Memory B cell (primary cell): Measurements from ENCODE around the gene KRT35.

Experiments used
- ATAC-seq: fragments of 150-1000 bp; cut with Tn5 transposase; 2 replicates; pipeline ENCODE4 v1.10.0; 2021; ENCODE audit warnings: low read depth, mild to moderate bottlenecking, moderate library complexity
- DNase-seq, 2 donors: peaks; one replicate each; pipeline ENCODE4 v3.0.0; 2022; ENCODE audit warnings: low spot score in 2 of 2
- H3K27ac Mint-ChIP-seq: one replicate; pipeline ENCODE4 v1.8.0; 2022; ENCODE audit warnings: mild to moderate bottlenecking, moderate library complexity, mixed read lengths
- H3K27me3 Mint-ChIP-seq: one replicate; pipeline ENCODE4 v1.8.0; 2022; ENCODE audit warnings: mixed read lengths
- H3K36me3 Mint-ChIP-seq: one replicate; pipeline ENCODE4 v1.8.0; 2022; ENCODE audit warnings: mild to moderate bottlenecking, mixed read lengths
- H3K4me1 Mint-ChIP-seq: one replicate; pipeline ENCODE4 v1.8.0; 2022; ENCODE audit warnings: mixed read lengths
- H3K4me3 Mint-ChIP-seq: one replicate; pipeline ENCODE4 v1.8.0; 2022; ENCODE audit warnings: mild to moderate bottlenecking, moderate library complexity, mixed read lengths
- H3K9me3 Mint-ChIP-seq: one replicate; pipeline ENCODE4 v1.8.0; 2022; ENCODE audit warnings: mixed read lengths

KRT35 gene

GRCh38 chr17:41486316-41486715, 5.4 kb upstream of the KRT35 start:
- no peak overlapping the region for H3K4me3 Mint-ChIP-seq
- H3K9me3 Mint-ChIP-seq, result no peaks in the 10 kb centered on the region
- no peak for DNase-seq
- no peak overlapping the region for H3K27ac Mint-ChIP-seq
- peaks cover 7% of the 10 kb centered on the region for H3K4me1 Mint-ChIP-seq
- ATAC-seq, result no peak
- peaks cover 10% of the 10 kb centered on the region for H3K27me3 Mint-ChIP-seq
- no peaks in the 10 kb centered on the region for H3K36me3 Mint-ChIP-seq

DNA sequence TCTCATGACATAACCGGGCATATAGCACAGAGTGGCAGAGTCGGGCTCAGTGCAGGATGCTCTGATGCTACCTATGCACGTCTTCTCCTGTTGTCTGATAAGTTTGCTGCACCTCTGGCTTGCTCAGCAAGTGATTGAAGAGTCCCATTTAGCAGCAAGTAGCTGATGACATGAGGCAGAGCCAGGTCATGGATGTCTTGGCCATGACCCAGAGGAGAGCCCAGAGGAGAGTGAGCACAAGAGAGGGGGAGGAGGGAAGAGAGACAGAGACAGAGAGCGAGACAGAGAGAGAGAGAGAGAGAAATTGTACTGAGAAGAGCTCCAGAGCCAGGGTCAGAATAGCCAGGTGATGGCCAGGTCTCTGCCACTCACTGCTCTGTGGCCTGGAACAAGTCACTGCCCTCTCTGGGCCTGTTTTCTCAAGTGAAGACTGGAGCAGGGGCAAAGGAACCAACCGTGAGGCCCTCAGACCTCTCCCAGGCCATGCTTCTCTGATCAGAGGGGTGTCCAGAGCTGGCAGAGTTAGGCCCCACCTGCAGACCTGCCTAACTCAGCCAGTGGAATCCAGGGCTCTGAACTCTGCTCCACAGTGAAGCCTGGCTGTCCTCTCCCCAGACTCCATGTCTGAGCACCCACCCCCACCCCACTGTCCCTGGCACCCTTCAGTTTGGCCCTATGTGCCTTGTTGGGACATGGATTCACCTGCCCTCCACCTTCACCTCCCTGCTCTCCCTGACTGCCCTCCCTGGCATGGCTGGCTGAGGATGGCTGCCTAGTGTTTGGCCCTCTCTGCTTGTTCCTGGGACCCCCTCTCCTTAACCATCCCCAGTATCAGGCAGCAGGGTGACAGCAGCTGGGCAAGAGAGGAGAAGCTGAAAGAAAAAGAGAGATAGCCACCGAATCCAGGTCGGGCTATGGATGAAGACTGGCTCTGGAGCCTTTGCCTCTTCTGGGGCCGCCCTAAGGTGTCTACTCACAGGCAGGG, 4.3 kb upstream of the KRT35 start:
- DNase-seq (no peak), ATAC-seq (no peak)
- H3K9me3 Mint-ChIP-seq, result no peaks in the 10 kb centered on the region
- H3K27ac Mint-ChIP-seq, result no peak overlapping the region
- H3K4me1 Mint-ChIP-seq, result peaks cover 3% of the 10 kb centered on the region
- H3K4me3 Mint-ChIP-seq, result no peak overlapping the region
- no peaks in the 10 kb centered on the region for H3K36me3 Mint-ChIP-seq
- H3K27me3 Mint-ChIP-seq, result peaks cover 10% of the 10 kb centered on the region

GRCh38 chr17:41483991-41484826, 3.3 kb upstream of the KRT35 start:
- Mint-ChIP-seq H3K9me3 (no peaks in the 10 kb centered on the region), H3K27me3 (peaks cover 9% of the 10 kb centered on the region), H3K4me1 (peaks cover under 1% of the 10 kb centered on the region), H3K36me3 (no peaks in the 10 kb centered on the region), H3K4me3 (no peak overlapping the region), H3K27ac (no peak overlapping the region)
- ATAC-seq (no peak), DNase-seq (no peak)

GRCh38 chr17:41483531-41483930, 2.6 kb upstream of the KRT35 start:
- H3K4me3 Mint-ChIP-seq, result no peak overlapping the region
- peaks cover 11% of the 10 kb centered on the region for H3K27me3 Mint-ChIP-seq
- no peaks in the 10 kb centered on the region for H3K9me3 Mint-ChIP-seq
- H3K36me3 Mint-ChIP-seq, result no peaks in the 10 kb centered on the region
- H3K4me1 Mint-ChIP-seq, result peaks cover 4% of the 10 kb centered on the region
- H3K27ac Mint-ChIP-seq, result no peak overlapping the region
- DNase-seq (no peak), ATAC-seq (no peak)

- H3K4me1 Mint-ChIP-seq, result peaks cover 4% of the 10 kb centered on the region
- H3K9me3 Mint-ChIP-seq, result no peaks in the 10 kb centered on the region
- DNase-seq (no peak), ATAC-seq (no peak)
- no peaks in the 10 kb centered on the region for H3K36me3 Mint-ChIP-seq
- no peak overlapping the region for H3K4me3 Mint-ChIP-seq
- H3K27ac Mint-ChIP-seq, result no peak overlapping the region
- peaks cover 5% of the 10 kb centered on the region for H3K27me3 Mint-ChIP-seq
These were observed 370 bp downstream of the KRT35 start for GRCh38 chr17:41480581-41480980.

- ATAC-seq (peak; percentile 64), DNase-seq (no peak)
- Mint-ChIP-seq H3K4me1 (peaks cover 4% of the 10 kb centered on the region), H3K9me3 (no peaks in the 10 kb centered on the region), H3K36me3 (no peaks in the 10 kb centered on the region), H3K27me3 (peaks cover 4% of the 10 kb centered on the region), H3K4me3 (no peak overlapping the region), H3K27ac (no peak overlapping the region)
These were observed 815 bp downstream of the KRT35 start for GRCh38 chr17:41480136-41480535.

DNA sequence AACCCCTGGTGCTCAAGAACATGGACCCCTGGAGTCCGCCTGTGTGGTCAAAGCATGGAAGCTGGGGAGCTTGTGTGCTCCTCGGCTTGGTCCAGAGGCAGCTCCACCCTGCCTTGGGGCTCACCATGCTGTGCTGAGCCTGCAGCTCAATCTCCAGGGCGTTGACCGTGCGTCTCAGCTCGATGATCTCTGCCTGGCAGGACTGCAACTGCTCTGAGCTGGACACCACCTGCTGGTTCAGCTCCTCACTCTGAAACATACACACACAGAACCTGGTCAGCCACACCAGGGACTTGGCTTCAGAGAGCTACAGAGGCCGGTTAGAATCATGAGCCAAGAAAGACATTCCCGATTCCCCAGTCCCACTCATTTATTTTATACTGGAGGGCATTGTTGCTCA, 2.7 kb downstream of the KRT35 start:
- no peak for ATAC-seq
- peaks cover 4% of the 10 kb centered on the region for H3K27me3 Mint-ChIP-seq
- peaks cover 2% of the 10 kb centered on the region for H3K9me3 Mint-ChIP-seq
- H3K4me3 Mint-ChIP-seq, result no peak overlapping the region
- H3K4me1 Mint-ChIP-seq, result peaks cover 4% of the 10 kb centered on the region
- no peak for DNase-seq
- H3K27ac Mint-ChIP-seq, result no peak overlapping the region
- H3K36me3 Mint-ChIP-seq, result no peaks in the 10 kb centered on the region

GRCh38 chr17:41476866-41477815, 3.8 kb downstream of the KRT35 start:
- Mint-ChIP-seq H3K4me3 (no peak overlapping the region), H3K27me3 (peaks cover 6% of the 10 kb centered on the region), H3K4me1 (peaks cover 4% of the 10 kb centered on the region), H3K9me3 (peaks cover 4% of the 10 kb centered on the region), H3K27ac (no peak overlapping the region), H3K36me3 (peaks cover 2% of the 10 kb centered on the region)
- no peak for DNase-seq
- no peak for ATAC-seq

DNA sequence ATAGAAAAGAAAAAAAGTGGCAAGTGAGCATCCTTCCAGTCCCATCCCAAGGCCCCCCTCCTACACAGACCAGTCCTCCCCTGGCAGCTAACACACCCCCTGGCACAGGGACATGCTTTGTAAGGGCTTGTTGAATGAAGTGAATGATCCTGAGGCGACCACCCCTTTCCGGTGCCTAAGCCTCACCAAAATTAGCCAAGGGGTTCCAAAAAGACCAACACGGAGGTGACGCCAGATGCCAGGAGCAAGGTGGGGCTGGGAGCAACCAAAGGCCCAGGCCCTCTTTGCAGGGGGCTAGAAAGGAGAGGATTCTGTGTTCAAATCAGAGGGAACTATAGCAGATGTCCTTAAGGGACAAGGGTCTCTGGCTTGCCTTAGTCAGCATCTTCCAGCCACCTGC, 5.5 kb downstream of the KRT35 start:
- no peak for ATAC-seq

GRCh38 chr17:41474863-41475262, 6.1 kb downstream of the KRT35 start:
- no peak overlapping the region for H3K27ac Mint-ChIP-seq
- peaks cover 4% of the 10 kb centered on the region for H3K4me1 Mint-ChIP-seq
- H3K4me3 Mint-ChIP-seq, result no peak overlapping the region
- ATAC-seq (no peak), DNase-seq (no peak)
- H3K9me3 Mint-ChIP-seq, result peaks cover 4% of the 10 kb centered on the region
- H3K36me3 Mint-ChIP-seq, result peaks cover 2% of the 10 kb centered on the region
- H3K27me3 Mint-ChIP-seq, result peaks cover 8% of the 10 kb centered on the region

More for the DNA sequence above, 5.5 kb downstream of the KRT35 start:
- Mint-ChIP-seq H3K27me3 (peaks cover 8% of the 10 kb centered on the region), H3K4me1 (peaks cover 4% of the 10 kb centered on the region), H3K9me3 (peaks cover 4% of the 10 kb centered on the region), H3K4me3 (no peak overlapping the region), H3K36me3 (peaks cover 2% of the 10 kb centered on the region), H3K27ac (no peak overlapping the region)
- DNase-seq, result no peak

DNA sequence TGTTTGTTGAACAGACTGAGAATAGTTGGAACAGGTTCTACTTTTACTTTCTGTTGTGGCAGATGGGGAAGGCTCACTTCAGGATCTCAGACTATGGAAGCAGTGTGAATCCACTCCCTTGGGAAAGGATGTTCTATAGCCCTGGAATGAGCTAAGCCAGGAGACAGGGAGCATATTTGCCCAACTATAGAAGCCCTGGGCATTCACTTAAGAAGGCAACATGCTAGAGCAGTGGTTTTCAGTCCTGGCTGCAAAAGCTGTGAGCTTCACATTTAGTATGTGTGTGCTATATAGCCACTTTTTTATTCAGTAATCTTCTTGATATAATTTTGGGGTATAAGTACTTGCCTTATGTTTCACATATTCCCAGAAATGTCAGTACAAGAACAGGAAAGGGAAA, 12.6 kb downstream of the KRT35 start:
- H3K27me3 Mint-ChIP-seq, result peaks cover 12% of the 10 kb centered on the region
- no peak overlapping the region for H3K27ac Mint-ChIP-seq
- peaks cover 2% of the 10 kb centered on the region for H3K9me3 Mint-ChIP-seq
- DNase-seq, result no peak
- peaks cover 2% of the 10 kb centered on the region for H3K36me3 Mint-ChIP-seq
- no peaks in the 10 kb centered on the region for H3K4me1 Mint-ChIP-seq
- H3K4me3 Mint-ChIP-seq, result no peak overlapping the region
- no peak for ATAC-seq

DNA sequence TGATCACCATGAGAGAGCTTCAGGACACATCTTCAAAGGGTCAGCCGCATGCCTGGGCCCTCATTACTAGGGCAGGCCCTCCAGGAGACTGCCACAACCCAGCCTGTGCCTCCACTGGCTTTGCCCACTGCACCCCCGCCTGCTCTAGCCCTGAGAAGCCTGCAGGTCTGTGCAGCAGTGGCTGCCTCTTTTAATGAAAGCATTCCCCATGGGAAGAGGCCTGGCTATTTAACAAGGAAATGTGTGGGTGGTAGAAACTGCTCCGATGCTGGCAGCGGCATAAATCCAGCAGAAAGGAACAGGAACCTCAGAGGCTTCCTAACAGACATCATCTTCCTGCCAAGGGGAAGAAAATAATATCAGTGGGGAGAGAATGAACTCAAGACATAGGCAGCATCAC, 13.4 kb downstream of the KRT35 start:
- Mint-ChIP-seq H3K27ac (no peak overlapping the region), H3K9me3 (no peaks in the 10 kb centered on the region), H3K4me1 (no peaks in the 10 kb centered on the region), H3K36me3 (no peaks in the 10 kb centered on the region), H3K4me3 (no peak overlapping the region), H3K27me3 (peaks cover 10% of the 10 kb centered on the region)
- ATAC-seq (no peak), DNase-seq (no peak)

DNA sequence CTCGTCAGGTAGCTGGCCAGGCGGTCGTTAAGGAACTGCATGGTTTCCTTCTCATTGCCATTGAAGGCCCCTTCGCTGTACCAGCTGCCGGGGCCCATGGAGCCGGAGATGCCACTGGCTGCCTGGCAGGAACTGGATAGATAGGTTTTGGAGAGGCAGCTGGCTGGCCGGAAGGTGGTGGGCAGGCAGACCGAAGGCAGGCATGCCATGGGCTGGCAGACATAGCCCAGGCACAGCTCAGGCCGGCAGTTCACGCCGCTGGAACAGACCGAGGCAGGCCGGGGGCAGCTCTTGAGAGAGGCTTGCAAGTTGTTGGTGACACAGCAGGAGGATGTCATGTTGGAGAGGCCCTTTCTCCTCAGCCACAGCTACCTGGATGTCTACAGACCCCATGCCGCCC, 14.0 kb downstream of the KRT35 start, which contains the start of gene KRT32:
Gene KRT32, minus strand, starts transcription at position 399 of the 400 bp plus-strand sequence. Its CDS starts 61 bp downstream, at position 338.
- Mint-ChIP-seq H3K27me3 (peaks cover 10% of the 10 kb centered on the region), H3K9me3 (no peaks in the 10 kb centered on the region), H3K36me3 (no peaks in the 10 kb centered on the region), H3K4me3 (no peak within 1 kb of the TSS), H3K4me1 (no peaks in the 10 kb centered on the region), H3K27ac (no peak within 1 kb of the TSS)
- ATAC-seq (no peak), DNase-seq (no peak)
